GM19372 (cell line): ENCODE measurements around the gene ARHGDIG.

Experiments used
- ATAC-seq: cut with Tn5 transposase; IDR thresholded peaks from one replicate; pipeline ENCODE4 v1.9.1; 2021; ENCODE audit warnings: mild to moderate bottlenecking, low read depth, moderate library complexity; ENCODE audit not compliant: unreplicated experiment

ARHGDIG gene

GRCh38 chr16:293043-293775 lies 12.8 kb downstream of the ARHGDIG start:
- no peak for ATAC-seq

- ATAC-seq, result no peak
Measured at GRCh38 chr16:296276-296675, 15.9 kb downstream of the ARHGDIG start.

- ATAC-seq, result no peak
Measured at GRCh38 chr16:296806-297510, 16.6 kb downstream of the ARHGDIG start.

GRCh38 chr16:297832-298231 lies 17.4 kb downstream of the ARHGDIG start:
- no peak for ATAC-seq

- no peak for ATAC-seq
Measured at GRCh38 chr16:301235-301634, 20.8 kb downstream of the ARHGDIG start.

GRCh38 chr16:301950-302349 lies 21.6 kb downstream of the ARHGDIG start:
- no peak for ATAC-seq

- ATAC-seq, result no peak
Measured at GRCh38 chr16:303760-304505, 23.5 kb downstream of the ARHGDIG start.

GRCh38 chr16:305916-306626 lies 25.7 kb downstream of the ARHGDIG start:
- ATAC-seq, result no peak

- ATAC-seq, result no peak
Measured at GRCh38 chr16:306911-307370, 26.6 kb downstream of the ARHGDIG start.

GRCh38 chr16:307691-308312 lies 27.4 kb downstream of the ARHGDIG start:
- ATAC-seq, result no peak

GRCh38 chr16:309476-309875 lies 29.1 kb downstream of the ARHGDIG start:
- ATAC-seq, result no peak

GRCh38 chr16:311725-312124 lies 31.3 kb downstream of the ARHGDIG start:
- no peak for ATAC-seq

- ATAC-seq, result no peak
Measured at GRCh38 chr16:314351-314750, 34.0 kb downstream of the ARHGDIG start.

- no peak for ATAC-seq
Measured at GRCh38 chr16:314795-315299, 34.5 kb downstream of the ARHGDIG start.

GRCh38 chr16:316741-317464 lies 36.5 kb downstream of the ARHGDIG start:
- no peak for ATAC-seq

GRCh38 chr16:317583-317982 lies 37.2 kb downstream of the ARHGDIG start:
- ATAC-seq, result no peak

- no peak for ATAC-seq
Measured at GRCh38 chr16:318628-319027, 38.2 kb downstream of the ARHGDIG start.

- no peak for ATAC-seq
Measured at GRCh38 chr16:320206-320605, 39.8 kb downstream of the ARHGDIG start.

GRCh38 chr16:321532-321931 lies 41.1 kb downstream of the ARHGDIG start:
- no peak for ATAC-seq
